ENCODE results near the gene GSC.
A peak's percentile ranks its signal among the peaks of the same experiment; 100 is the strongest.

DNA sequence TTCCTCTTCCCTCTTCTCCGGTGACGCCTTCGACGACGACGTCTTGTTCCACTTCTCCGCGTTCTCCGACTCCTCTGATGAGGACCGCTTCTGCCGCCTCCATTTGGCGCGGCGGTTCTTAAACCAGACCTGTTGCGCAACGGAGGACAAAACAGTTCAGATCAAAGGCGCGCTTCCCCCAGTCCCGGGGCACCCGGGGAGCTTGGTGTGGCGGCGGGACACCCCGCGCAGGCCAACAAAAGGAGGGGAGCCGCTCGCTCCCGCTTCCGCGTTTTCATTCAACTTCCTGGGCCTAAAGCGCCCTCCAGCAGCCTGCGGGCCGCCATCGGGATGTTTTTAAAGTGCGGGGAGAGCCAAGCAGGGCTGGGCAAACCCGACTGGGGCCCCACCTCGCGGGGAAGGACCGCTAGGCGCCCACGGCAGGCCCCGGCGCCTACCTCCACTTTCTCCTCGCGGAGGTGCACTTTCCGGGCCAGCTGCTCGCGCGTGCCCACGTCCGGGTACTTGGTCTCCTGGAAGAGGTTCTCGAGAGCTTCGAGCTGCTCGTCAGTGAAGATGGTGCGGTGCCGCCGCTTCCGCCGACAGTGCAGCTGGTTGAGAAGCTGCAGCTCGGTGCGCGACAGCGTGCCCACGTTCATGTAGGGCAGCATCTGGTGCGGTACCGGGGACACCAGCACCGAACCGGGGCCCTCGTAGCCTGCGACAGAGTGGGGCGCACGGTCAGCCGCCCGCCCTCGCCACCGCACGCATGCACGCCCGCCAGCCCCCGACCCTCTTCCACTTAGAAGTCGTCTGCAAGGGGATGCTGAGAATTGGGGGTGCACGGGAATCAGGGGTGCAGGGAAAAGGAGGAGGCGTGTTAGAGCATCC is 1.2 kb downstream of the GSC start:
- TF ChIP-seq, protein P1, sequence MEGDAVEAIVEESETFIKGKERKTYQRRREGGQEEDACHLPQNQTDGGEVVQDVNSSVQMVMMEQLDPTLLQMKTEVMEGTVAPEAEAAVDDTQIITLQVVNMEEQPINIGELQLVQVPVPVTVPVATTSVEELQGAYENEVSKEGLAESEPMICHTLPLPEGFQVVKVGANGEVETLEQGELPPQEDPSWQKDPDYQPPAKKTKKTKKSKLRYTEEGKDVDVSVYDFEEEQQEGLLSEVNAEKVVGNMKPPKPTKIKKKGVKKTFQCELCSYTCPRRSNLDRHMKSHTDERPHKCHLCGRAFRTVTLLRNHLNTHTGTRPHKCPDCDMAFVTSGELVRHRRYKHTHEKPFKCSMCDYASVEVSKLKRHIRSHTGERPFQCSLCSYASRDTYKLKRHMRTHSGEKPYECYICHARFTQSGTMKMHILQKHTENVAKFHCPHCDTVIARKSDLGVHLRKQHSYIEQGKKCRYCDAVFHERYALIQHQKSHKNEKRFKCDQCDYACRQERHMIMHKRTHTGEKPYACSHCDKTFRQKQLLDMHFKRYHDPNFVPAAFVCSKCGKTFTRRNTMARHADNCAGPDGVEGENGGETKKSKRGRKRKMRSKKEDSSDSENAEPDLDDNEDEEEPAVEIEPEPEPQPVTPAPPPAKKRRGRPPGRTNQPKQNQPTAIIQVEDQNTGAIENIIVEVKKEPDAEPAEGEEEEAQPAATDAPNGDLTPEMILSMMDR (IDR thresholded peaks at IDR 0.05; ENCODE audit: insufficient read depth, low read depth, low read length), result no peak
- TF ChIP-seq EZH2 (IDR thresholded peaks at IDR 0.05; ENCODE audit: insufficient read depth, low read length), result peak; percentile 57

Measured in astrocyte (in vitro differentiated cells and primary cell).